Umbilical cord (tissue), 2 donors: ENCODE data around the gene SULT1C4. TPM values are rescaled to one million over a fixed set of nuclear protein-coding genes. Genes with fewer than 3 reads are reported as not detected.
"Not testable (repeated sequence)": the region's sequence is repeated elsewhere in the genome, so short reads cannot be mapped to it uniquely, and the experiment has no call there.

Source experiments
- DNase-seq: peaks from one replicate; pipeline ENCODE4 v3.0.0-alpha.2; 2015; ENCODE audit warnings: low spot score
- total RNA-seq: library from RNA; depleted of rRNA; stranded (reverse); fragments of >200 nt; gene quantifications from one replicate; pipeline ENCODE4 v1.2.3, GENCODE V29; 2014; ENCODE audit warnings: low replicate concordance; ENCODE audit not compliant: insufficient read depth

SULT1C4 gene
- total RNA-seq, 1 donor from 2014 or later, result 17.1 TPM

- no peak for DNase-seq
Observed at GRCh38 chr2:108413711-108414095, 35.9 kb downstream of the SULT1C4 start.

GRCh38 chr2:108414256-108414876 lies 36.6 kb downstream of the SULT1C4 start:
- no peak for DNase-seq

- DNase-seq, result no peak
Observed at GRCh38 chr2:108414945-108415344, 37.2 kb downstream of the SULT1C4 start.

GRCh38 chr2:108417254-108417653 lies 39.5 kb downstream of the SULT1C4 start:
- DNase-seq, result no peak

- DNase-seq, result no peak
Observed at GRCh38 chr2:108418416-108418815, 40.7 kb downstream of the SULT1C4 start.

GRCh38 chr2:108423067-108423466 lies 45.3 kb downstream of the SULT1C4 start:
- no peak for DNase-seq

GRCh38 chr2:108423502-108424251 lies 45.9 kb downstream of the SULT1C4 start:
- no peak for DNase-seq

GRCh38 chr2:108428286-108429009 lies 50.7 kb downstream of the SULT1C4 start:
- DNase-seq, result no peak

GRCh38 chr2:108435578-108435977 lies 57.8 kb downstream of the SULT1C4 start:
- not testable (repeated sequence) for DNase-seq

- no peak for DNase-seq
Observed at GRCh38 chr2:108436976-108437375, 59.2 kb downstream of the SULT1C4 start.

Other genes with a start within 250 kb of the SULT1C4 start
- gene SULT1C3, start 138.0 kb upstream of the SULT1C4 start, total RNA-seq, result not detected
- 6.5 TPM for gene SULT1C2, start 89.1 kb upstream of the SULT1C4 start, total RNA-seq
- gene GCC2, start 71.3 kb downstream of the SULT1C4 start, total RNA-seq, result 75.6 TPM
- 170 TPM for gene LIMS1, start 156.5 kb downstream of the SULT1C4 start, total RNA-seq